ENCODE results near the gene DNAJC16.

DNA sequence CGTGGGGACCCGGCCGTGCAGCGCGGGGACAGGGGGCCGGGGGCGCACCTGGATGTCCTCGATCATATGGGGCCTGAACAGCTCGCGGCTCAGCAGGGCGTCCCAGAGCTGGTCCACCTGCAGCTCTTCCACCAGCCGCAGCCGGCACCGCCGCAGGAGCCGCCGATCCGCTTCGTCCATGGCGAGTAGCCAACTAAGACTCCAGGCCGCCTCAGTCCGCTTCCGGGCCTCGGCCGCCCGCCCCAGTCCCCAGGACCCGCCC is 2.7 kb upstream of the DNAJC16 start, which contains the start of gene CASP9:
- peak in 1 of 5 experiments; percentile 22 for TF ChIP-seq CTCF (IDR thresholded peaks at IDR 0.05 in 4 of 5, conservative IDR thresholded peaks at IDR 0.05 in 1 of 5)
- peak; percentile 35 to 56 for TF ChIP-seq POLR2A (IDR thresholded peaks at IDR 0.05)

All from gastrocnemius medialis (tissue), 4 donors.